SIG-M5 (cell line): ENCODE data around the gene TMC4.

Experiments used
- DNase-seq: peaks from one replicate; lab custom pipeline; 2025; lab: John Stamatoyannopoulos, UW

The TMC4 gene

DNA sequence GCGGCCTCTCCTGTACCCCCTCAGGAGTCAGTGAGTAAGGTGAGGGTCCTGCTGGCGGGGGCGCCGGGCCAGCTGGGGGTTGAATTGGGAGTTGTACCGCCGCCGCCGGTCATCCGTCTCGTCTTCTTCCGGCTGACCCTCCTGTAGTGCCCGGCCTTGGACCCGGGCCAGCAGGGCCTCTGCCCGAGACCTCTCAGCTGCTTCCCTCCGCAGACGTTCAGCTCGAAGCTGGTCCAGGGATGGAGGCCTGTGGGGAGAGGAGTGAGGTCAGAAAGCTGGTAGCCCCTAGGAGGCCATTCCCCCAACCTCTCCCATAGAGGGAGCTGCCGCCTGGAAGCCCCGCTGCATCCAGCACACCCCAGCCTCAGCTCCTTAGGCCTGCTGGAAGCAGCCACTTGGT is 17.3 kb downstream of the TMC4 start:
- DNase-seq: no peak

DNA sequence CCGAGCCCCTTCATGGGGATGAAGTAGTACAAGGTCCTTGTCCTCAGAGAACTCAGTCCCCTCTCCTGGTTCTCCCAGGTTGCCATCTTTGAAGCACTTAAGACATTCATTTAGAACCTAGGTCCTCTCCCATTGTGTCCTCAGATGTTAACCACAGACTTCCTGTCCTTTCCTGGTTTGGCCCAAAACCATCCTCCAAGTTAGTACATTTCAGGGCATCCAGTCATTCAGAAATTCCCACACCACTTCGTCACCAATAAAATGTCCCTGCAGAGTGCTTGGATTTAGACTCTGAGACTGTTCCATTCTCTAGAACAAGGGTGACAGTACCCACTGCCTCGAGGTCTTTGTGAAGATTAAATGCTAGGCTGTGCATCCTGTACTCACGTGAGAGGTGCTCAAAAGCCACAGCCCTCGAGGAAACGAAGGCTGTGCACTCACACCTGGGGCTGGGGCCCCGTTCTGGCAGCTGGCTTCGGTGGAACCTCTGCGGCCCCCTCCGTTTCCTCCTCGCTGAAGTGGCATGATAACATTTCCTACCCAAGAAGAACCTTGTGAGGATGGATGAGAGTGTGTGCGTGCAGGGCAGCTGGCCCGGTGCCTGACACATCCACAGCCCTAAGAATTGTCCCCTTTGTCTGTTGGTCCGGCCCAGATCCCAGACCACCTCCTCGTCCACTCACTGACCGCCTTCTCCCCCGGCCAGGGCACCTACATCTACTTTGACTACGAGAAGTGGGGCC is 18.2 kb downstream of the TMC4 start:
- no peak for DNase-seq

DNA sequence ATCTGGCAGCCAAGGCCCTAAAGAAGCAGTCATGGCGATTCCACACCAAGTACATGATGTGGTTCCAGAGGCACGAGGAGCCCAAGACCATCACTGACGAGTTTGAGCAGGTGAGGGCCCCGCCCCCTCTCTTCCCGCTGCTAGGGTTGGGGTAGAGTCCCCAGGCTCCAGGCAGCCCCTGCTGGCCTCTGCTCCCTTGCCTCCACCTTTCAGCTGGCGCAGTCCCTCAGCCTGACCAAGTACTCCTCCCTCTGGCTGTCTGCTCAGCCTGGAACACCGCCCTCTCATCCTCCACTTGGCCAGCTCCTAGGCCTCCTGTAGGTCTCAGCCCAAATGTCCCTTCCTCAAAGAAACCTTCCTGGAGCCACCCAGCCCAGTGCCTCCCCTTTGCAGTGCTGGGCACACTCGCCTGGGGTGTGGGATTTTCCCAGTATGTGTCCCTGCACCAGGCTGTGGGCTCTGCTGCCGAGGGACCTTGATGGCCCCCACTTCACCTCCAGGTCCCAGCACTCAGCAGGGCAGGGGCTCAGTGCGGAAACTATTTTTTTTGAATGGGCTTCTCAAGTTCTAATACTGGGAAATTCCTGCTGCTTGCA is 19.1 kb downstream of the TMC4 start:
- no peak for DNase-seq

DNA sequence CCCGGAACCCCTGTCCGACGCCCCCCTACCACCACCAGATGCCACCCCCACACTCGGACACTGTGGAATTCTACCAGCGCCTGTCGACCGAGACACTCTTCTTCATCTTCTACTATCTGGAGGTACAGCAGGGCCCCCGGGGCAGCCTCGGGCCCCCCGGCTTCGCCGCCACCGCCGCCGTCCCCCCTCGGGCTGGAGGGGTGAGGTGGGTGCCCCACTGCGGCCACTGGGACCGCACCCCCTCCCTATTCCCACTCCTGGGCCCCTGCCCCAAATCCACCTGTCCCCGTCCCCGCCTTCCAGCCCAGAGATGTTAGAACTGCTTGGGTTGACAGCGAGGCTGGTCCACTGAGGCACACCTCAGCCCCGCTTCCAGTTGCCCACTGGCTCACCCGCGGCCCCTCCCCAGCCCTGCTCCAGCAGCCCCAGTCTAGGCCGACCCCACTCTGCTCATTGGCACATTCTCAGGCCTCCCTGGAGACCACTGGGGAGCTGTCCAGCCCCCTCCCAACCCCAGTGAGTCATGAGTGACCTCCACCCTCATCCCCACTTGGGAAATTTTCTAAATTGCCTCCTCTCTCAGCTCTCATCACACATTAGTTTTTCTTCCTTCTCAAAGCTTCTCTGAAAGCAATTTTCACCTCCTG is 20.0 kb downstream of the TMC4 start:
- no peak for DNase-seq

DNA sequence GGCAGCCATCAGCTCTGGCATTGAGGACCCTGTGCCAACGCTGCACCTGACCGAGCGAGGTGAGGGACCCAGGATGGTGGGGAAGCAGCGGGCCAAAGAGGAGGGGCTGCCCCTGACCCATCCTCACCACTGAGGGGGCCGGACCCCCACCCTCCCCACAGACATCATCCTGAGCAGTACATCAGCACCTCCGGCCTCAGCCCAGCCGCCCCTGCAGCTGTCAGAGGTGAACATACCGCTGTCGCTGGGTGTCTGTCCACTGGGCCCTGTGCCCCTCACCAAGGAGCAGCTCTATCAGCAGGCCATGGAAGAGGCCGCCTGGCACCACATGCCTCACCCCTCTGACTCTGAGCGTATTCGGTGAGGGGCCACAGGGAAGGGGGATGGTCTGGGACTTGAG is 20.7 kb downstream of the TMC4 start:
- no peak for DNase-seq

DNA sequence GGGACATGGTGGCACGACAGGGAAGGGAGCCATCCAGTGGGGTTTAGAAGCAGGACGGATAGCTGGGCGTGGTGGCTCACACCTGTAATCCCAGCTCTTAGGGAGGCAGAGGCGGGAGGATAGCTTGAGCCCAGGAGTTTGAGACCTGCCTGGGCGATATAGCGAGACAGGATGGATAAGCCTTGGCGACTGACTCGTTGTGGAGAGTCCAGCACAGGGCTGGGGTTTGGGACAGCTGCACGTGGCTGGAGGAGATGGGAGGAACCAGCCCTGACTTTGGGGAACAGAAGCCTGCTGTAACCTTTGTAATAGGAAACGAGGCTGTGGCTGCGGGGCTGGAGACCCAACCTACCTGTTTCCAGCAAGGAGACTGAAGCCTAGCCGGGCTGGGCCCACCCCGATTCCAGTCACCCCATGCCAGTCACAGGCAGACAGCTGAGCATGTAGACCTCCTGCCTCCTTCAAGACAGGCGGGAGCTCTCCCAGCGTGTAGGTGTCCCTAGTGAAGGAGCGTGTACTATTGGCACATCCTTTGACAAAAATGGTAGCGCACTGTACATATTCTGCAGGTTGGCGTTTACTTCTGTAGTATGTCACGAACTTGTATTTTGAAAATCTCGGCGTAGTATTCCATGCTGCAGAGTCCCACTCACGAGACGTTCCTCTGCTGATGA is 21.5 kb downstream of the TMC4 start:
- DNase-seq: no peak

DNA sequence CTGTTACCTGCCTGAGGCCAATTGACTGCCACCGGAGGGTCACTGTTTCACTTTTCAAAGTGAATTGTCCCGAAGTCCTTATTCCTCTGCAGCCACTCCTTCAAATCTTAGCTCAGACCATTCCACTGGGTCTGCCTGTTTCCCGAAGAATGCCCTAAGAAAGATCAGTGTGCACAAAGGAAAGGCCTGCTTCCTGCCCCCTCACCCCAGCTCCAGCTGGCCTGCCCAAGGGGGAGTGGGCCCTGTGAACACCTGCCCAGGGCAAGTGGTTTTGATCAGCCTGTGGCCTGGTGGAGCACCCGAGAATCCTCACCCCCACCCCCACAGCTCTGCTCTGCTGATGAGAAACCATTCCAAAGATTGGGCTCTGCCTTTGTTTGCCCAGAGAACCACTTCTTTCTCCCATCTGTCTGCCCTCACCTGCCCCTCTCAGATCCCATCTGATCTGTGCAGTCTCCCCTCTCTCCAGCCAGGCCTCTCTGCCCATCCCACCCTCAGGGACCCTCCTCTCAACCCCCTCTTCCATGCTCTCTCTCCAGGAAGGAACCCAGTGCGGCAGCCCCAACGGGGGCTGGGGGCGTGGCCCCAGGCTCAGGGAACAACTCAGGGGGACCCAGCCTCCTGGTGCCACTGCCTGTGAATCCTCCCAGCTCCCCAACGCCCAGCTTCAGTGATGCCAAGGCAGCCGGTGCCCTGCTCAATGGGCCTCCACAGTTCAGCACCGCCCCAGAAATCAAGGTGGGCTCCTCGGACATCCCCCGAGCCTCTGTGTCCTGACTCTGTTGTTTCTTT is 23.7 kb downstream of the TMC4 start:
- DNase-seq: no peak

DNA sequence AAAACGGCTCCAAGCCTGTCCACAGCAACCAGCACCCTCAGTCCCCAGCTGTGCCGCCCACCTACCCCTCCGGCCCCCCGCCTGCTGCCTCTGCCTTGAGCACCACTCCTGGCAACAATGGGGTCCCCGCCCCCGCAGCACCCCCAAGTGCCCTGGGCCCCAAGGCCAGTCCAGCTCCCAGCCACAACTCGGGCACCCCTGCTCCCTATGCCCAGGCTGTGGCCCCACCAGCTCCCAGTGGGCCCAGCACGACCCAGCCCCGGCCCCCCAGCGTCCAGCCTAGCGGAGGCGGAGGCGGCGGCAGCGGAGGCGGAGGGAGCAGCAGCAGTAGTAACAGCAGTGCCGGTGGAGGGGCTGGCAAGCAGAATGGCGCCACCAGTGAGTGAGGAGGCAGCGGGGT is 24.8 kb downstream of the TMC4 start:
- DNase-seq: no peak

DNA sequence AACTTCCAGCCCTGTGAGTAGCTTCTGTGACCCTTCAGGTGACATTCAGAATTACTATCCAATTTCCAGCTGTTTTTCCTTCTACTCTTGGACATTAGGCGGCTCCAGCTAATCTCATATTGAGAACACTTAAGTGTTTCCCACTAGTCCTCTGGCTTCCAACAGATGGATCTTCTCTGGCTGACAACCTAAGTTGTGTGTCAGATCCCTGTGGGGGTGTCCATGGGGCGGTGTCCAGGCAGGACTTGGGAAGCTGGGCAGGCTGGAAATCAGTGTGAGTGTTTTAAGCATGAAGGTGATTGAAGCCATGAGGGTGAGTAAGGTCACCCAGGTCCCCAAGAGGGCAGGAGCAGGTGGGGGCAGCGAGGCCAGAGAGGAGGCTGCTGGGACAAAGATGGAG is 25.3 kb downstream of the TMC4 start:
- DNase-seq: no peak

DNA sequence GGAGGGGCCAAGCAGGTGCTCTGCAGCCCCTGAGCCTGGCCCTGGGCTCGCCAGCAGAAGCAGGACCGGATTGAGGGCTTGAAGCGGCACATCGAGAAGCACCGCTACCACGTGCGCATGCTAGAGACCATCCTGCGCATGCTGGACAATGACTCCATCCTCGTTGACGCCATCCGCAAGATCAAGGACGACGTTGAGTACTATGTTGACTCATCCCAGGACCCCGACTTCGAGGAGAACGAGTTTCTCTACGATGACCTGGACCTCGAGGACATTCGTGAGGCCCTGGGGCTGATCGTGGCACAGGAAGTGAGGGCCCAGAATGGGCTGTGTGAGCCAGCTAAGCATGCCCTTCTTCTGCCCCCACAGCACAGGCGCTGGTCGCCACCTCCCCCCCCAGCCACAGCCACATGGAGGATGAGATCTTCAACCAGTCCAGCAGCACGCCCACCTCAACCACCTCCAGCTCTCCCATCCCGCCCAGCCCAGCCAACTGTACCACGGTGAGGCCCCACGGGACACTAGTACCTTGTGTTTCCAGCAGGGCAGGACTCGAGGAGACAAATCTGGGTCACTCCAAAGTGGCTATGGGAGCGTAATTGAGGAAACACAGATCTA is 27.3 kb downstream of the TMC4 start:
- DNase-seq: no peak

DNA sequence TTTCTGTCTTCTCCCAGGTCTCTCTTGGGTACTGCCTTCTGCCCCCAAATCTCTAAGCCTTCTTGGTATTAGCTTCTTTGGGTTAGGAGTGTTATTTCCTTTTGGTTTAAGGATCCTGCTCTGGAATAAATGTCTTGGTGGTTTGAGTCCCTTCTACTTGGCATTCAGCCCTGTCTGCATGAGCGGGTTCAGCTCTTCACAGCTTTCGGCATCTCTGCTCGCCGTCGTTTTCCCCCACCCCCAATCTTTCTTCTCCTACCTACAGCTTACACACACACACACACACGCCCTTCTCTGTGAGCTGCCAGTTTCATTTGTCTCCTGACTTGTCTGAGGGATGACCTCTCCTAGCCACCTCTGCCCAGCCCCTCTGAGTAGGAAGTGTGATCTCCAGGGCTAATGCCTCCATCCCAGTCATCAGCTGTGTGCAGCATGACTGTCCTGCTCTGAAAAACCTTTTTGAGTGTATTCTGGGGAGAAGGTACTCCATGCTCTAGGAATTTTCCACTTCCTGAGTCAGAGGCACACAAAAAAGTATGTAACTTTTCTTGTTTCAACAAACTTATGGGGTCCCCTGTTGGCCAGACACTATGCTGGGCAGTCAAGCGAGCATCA is 30.7 kb downstream of the TMC4 start:
- no peak for DNase-seq

DNA sequence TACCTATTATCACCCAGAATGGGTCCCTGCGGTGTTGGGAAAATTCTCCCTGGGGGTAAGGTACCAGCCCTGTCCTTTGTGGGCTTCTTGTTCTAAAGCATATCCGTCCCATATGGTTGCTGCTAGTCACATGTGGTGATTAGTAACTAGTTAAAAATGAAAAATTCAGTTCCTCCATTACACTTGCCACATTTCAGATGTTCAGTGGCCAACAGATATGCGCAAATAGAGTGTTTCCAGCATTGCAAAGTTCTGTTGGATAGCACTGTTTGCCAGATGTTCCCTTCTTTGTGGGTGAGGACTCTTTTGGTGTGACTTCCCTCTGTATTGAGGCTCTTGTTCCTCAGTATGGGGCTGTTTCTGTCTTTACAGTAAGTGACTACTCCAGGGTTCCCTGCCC is 31.6 kb downstream of the TMC4 start:
- no peak for DNase-seq

DNA sequence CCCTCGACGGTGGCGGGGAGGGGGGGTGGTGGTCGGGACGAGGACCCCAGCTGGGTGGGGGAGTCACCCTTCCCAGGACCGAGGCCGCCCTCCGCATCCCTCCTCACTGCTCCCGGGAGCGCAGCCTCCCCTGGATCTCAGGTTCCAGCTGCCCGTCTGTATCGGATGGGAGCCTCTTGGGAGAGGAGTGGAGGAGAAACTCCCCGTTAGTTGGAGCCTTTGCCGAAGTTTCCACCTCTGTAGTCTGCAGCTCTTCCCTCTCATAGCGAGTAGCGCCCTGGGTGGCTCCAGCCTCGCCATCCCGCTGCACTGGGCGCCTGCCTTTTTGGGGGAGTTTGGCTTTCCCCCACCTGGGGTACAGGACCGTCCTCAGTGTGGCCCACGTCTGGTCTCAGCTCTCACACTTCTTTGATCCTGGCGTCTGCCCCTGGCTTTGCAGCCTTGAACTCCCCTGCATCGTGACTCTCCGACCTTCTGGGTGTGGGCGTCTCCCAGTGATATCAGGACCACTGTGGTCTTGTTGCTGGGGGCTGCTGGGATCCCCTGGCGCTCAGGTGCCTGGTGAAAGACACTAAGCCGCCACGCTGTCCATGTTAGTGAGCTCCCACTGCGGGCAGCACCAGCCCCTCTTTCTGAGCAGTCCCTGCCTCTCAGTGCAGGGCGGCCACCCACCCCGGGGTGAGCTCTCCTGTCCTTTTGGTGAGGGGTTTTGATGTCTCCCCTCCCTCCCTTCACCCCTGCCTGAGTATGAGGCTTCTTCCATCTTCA is 34.3 kb downstream of the TMC4 start:
- no peak for DNase-seq

DNA sequence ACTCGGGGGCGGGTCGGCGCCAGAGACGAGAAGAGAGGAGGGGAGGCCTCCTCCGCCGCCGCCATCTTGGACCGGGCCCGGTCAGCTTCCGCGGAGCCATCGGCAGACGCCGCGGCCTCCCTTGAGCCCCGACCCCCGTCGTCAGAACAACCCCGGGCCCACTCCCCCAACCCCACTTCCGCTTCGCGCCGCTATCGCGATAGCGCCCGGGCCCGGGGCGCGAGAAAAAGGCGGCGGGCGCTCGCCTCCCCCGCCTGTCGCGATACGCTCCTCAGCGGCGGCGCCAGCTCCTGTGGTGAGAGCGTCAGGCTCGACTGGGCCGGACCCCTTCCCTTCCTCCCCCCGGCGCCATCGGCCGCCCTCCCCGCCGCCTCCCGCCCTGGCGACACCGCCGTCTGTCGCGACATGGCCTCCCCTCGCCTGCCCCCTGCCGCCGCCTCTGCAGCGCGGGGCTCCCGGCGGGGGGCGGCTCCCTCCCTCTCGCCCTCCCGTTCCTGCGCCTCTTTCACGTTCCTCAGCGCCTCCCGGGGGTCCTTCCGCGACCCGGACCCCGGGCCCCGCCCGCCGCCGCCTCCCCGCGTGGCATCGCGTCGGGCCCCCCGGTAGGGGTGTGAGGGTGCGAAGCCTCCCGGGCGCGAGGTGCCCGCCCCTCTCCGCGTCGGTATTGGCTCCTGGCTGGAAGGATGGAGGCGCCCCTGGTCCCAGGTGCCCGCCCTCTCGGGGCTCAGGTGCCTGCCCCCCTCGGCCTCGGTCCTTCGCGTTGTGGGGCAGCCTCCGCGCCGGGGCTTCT is 35.1 kb downstream of the TMC4 start, which contains the start of gene CNOT3:
Gene CNOT3, plus strand, starts transcription at position 64 of the 790 bp plus-strand sequence. CDS start 5,217 bp downstream, outside the sequence.
- no peak for DNase-seq

DNA sequence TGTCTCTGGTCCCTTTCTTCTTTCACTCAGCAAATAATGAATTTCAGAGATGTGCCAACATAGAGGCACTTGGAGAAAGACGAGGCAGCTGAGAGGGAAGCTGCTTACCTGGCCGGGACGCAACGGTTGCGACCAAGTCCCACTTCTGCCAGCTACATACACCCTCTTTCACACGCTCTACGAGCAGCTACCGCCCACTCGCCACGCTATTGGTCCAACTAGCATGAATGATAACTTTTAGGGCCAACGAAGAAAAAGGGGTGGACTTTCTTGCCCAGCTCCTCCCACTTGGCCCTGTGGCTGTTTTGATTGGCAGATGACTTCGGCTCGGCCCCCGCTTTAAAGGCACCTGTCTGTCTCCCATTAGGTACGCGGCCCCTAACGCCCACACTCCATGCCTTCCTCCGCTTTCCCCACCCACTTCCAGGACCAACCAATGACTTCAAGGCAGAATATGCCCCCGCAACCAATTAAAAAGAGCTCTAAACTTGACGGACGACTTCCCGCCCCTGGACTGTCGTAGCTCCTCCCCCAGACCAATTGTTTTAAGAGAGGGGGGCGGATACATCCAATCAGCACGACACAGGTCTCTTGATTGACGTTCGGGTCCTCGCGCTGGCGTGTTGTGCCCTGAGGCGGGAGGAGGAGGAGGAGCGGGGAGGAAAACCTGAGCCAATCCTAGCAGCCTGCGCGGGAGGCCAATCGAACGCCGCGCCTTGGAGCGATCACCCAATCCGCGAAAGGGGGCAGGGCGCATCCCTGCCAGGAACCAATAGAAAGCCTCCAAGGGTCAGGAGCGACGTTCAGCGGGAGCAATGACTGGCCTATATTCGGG is 35.9 kb downstream of the TMC4 start:
- peak; percentile 100 for DNase-seq

DNA sequence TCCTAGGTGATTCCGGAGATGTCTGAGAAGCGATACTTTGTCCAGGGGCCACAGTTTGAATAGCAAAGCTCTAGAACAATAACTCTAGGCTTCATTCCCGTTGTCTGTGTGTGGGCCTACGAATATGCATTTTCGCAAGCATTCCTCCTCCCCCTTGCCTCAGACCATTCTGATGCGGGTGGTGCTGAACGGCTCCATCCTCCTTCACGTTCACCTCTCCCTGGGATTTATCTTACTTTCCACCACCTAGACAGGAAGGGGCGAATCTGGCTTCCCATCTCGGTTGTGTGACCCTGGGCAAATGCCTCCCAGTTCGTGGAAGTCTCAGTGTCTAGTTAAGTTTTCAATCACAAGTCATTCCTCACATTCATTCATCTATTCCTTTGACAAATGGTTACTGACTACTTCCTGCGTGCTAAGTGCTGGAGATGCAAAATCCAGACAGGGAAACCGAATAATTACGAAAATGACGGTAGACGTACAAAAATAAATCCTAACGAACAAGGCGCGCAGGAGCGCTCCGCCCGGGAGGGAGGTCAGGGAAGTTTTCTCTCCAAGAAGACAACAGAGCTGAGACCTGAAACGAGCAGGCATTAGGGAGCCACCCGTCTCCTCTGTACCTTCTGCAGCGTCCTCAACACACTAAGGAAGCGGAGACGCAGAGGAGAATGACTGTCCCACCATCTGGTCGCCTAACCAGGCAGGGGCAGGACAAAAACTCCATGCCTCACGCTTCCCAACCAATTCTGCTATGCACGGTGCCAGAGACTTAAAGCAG is 36.7 kb downstream of the TMC4 start:
- no peak for DNase-seq

DNA sequence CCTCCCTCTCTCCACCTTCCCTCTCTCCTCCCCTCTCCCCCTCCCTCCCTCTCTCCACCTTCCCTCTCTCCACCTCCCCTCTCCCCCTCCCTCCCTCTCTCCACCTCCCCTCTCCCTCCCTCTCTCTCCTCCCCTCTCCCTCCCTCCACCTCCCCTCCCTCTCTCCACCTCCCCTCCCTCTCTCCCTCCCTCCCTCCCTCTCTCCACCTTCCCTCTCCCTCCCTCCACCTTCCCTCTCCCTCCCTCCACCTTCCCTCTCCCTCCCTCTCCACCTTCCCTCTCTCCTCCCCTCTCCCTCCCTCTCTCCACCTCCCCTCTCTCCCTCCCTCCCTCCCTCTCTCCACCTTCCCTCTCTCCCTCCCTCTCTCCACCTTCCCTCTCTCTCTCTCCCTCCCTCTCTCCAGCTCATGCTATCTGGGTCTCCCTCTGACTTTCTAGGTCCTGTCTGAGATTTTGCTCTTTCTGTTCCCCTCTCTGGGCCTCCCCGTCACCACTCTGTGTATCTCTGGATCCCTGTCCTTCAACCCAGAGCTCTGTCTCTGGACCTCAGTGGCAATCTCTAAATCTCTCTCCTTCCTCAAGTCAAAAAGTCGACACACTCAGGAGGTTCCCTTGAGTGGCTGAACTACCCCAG is 38.9 kb downstream of the TMC4 start:
- no peak for DNase-seq
